Neural progenitor cell (in vitro differentiated cells): ENCODE results near the gene CBX6. TPM values are rescaled to one million over a fixed set of nuclear protein-coding genes. Genes with fewer than 3 reads are reported as not detected.
"Not testable (repeated sequence)": the region's sequence is repeated elsewhere in the genome, so short reads cannot be mapped to it uniquely, and the experiment has no call there.

Source experiments
- DNase-seq: peaks from one replicate; pipeline ENCODE4 v3.0.0-alpha.2; 2016; ENCODE audit warnings: low spot score
- H2AFZ ChIP-seq: fragments of 200-600 bp; sonication (generic); replicated peaks from 2 replicates; pipeline ENCODE4 v1.6.1; 2016; ENCODE audit warnings: antibody characterized with exemption
- H3F3A ChIP-seq: fragments of 200-600 bp; sonication (generic); 2 replicates; pipeline ENCODE4 v1.6.1; 2016; ENCODE audit warnings: antibody characterized with exemption, low read depth
- H3K27ac ChIP-seq: fragments of 200-600 bp; sonication (generic); 2 replicates; pipeline ENCODE4 v1.5.1; 2016; ENCODE audit warnings: mild to moderate bottlenecking
- H3K27me3 ChIP-seq: fragments of 200-600 bp; sonication (generic); 2 replicates; pipeline ENCODE4 v1.6.1; 2016; ENCODE audit warnings: mild to moderate bottlenecking, moderate library complexity
- H3K36me3 ChIP-seq: fragments of 200-600 bp; sonication (generic); 2 replicates; pipeline ENCODE4 v1.5.1; 2016
- H3K4me1 ChIP-seq: fragments of 200-600 bp; sonication (generic); 2 replicates; pipeline ENCODE4 v1.6.1; 2016; ENCODE audit warnings: mixed run types
- H3K4me2 ChIP-seq: fragments of 200-600 bp; sonication (generic); 2 replicates; pipeline ENCODE4 v1.6.1; 2016
- H3K4me3 ChIP-seq: fragments of 200-600 bp; sonication (generic); 2 replicates; pipeline ENCODE4 v1.5.1; 2016
- H3K79me2 ChIP-seq: fragments of 200-600 bp; sonication (generic); 2 replicates; pipeline ENCODE4 v1.6.1; 2016; ENCODE audit warnings: low read depth
- H3K9ac ChIP-seq: fragments of 200-600 bp; sonication (generic); 2 replicates; pipeline ENCODE4 v1.6.1; 2016
- H3K9me3 ChIP-seq: fragments of 200-600 bp; sonication (generic); 2 replicates; pipeline ENCODE4 v1.5.1; 2016; ENCODE audit warnings: low read depth
- H4K20me1 ChIP-seq: fragments of 200-600 bp; sonication (generic); 2 replicates; pipeline ENCODE4 v1.6.1; 2016; ENCODE audit warnings: low read depth
- H3K27ac Mint-ChIP-seq: 3 replicates; pipeline ENCODE4 v1.8.0; 2021; ENCODE audit warnings: mixed read lengths
- H3K27me3 Mint-ChIP-seq: 2 replicates; pipeline ENCODE4 v1.8.0; 2022; ENCODE audit warnings: low read depth, mild to moderate bottlenecking, inconsistent platforms, moderate library complexity, mixed read lengths; ENCODE audit not compliant: insufficient read depth
- H3K36me3 Mint-ChIP-seq: 3 replicates; pipeline ENCODE4 v1.8.0; 2021; ENCODE audit warnings: mixed read lengths
- H3K4me1 Mint-ChIP-seq: 3 replicates; pipeline ENCODE4 v1.8.0; 2021; ENCODE audit warnings: mixed read lengths
- H3K4me3 Mint-ChIP-seq: 3 replicates; pipeline ENCODE4 v1.8.0; 2021; ENCODE audit warnings: mild to moderate bottlenecking, moderate library complexity, mixed read lengths
- H3K9me3 Mint-ChIP-seq: 3 replicates; pipeline ENCODE4 v1.8.0; 2020; ENCODE audit warnings: mixed read lengths
- CTCF ChIP-seq: fragments of 200-600 bp; sonication (generic); IDR thresholded peaks from 2 replicates; pipeline ENCODE4 v1.5.1; 2017; ENCODE audit warnings: antibody characterized with exemption, mild to moderate bottlenecking
- EZH2 ChIP-seq: fragments of 200-600 bp; sonication (generic); IDR thresholded peaks from 2 replicates; pipeline ENCODE4 v1.6.1; 2017; ENCODE audit warnings: antibody characterized with exemption, mild to moderate bottlenecking, moderate library complexity
- EZH2phosphoT487 ChIP-seq: fragments of 200-600 bp; sonication (generic); IDR thresholded peaks from 2 replicates; pipeline ENCODE4 v1.6.1; 2017; ENCODE audit warnings: antibody characterized with exemption
- total RNA-seq: library from RNA; depleted of rRNA; stranded (reverse); fragments of >200 nt; gene quantifications from 2 replicates; pipeline ENCODE4 v1.2.3, GENCODE V29; 2015; ENCODE audit warnings: low replicate concordance

CBX6 gene
- total RNA-seq, 1 donor from 2014 or later, result 14.0 TPM

GRCh38 chr22:38860283-38861169 lies 11.5 kb downstream of the CBX6 start:
- H2AFZ ChIP-seq, result no peak overlapping the region
- H3K4me3 ChIP-seq, result no peak overlapping the region
- peaks cover 17% of the 10 kb centered on the region for H3K27me3 Mint-ChIP-seq
- H3K9ac ChIP-seq, result no peak overlapping the region
- H3F3A ChIP-seq, result peaks cover 30% of the 10 kb centered on the region
- no peaks in the 10 kb centered on the region for H3K79me2 ChIP-seq
- no peaks in the 10 kb centered on the region for H3K9me3 Mint-ChIP-seq
- no peak overlapping the region for H3K4me2 ChIP-seq
- H3K27ac ChIP-seq, result no peak overlapping the region
- peaks cover 38% of the 10 kb centered on the region for H3K4me1 ChIP-seq
- peaks cover 39% of the 10 kb centered on the region for H3K4me1 Mint-ChIP-seq
- H3K27me3 ChIP-seq, result no peaks in the 10 kb centered on the region
- H3K4me3 Mint-ChIP-seq, result no peak overlapping the region
- H3K9me3 ChIP-seq, result no peaks in the 10 kb centered on the region
- DNase-seq, result peak; percentile 30
- peaks cover 70% of the 10 kb centered on the region for H4K20me1 ChIP-seq
- no peaks in the 10 kb centered on the region for H3K36me3 Mint-ChIP-seq
- H3K27ac Mint-ChIP-seq, result no peak overlapping the region
- H3K36me3 ChIP-seq, result no peaks in the 10 kb centered on the region
- TF ChIP-seq EZH2, result no peak
- no peak for TF ChIP-seq CTCF
- TF ChIP-seq EZH2phosphoT487, result no peak

- DNase-seq, result no peak
- Histone ChIP-seq H4K20me1 (peaks cover 62% of the 10 kb centered on the region), H3K79me2 (no peaks in the 10 kb centered on the region), H3K36me3 (no peaks in the 10 kb centered on the region), H3K27me3 (no peaks in the 10 kb centered on the region), H3K9ac (no peak overlapping the region), H3K9me3 (no peaks in the 10 kb centered on the region), H3K4me3 (no peak overlapping the region), H2AFZ (no peak overlapping the region), H3K27ac (no peak overlapping the region), H3K4me2 (no peak overlapping the region), H3K4me1 (peaks cover 38% of the 10 kb centered on the region), H3F3A (peaks cover 30% of the 10 kb centered on the region)
- no peaks in the 10 kb centered on the region for H3K9me3 Mint-ChIP-seq
- H3K4me3 Mint-ChIP-seq, result no peak overlapping the region
- peaks cover 20% of the 10 kb centered on the region for H3K27me3 Mint-ChIP-seq
- H3K27ac Mint-ChIP-seq, result no peak overlapping the region
- H3K4me1 Mint-ChIP-seq, result peaks cover 39% of the 10 kb centered on the region
- TF ChIP-seq EZH2 (no peak), CTCF (no peak), EZH2phosphoT487 (no peak)
- H3K36me3 Mint-ChIP-seq, result no peaks in the 10 kb centered on the region
Observed at GRCh38 chr22:38859581-38860282, 12.3 kb downstream of the CBX6 start.

- Histone ChIP-seq H2AFZ (no peak overlapping the region), H3F3A (peaks cover 35% of the 10 kb centered on the region), H3K79me2 (no peaks in the 10 kb centered on the region), H3K27ac (no peak overlapping the region), H3K27me3 (no peaks in the 10 kb centered on the region), H3K9ac (no peak overlapping the region), H3K4me1 (peaks cover 44% of the 10 kb centered on the region), H3K4me3 (no peak overlapping the region), H3K9me3 (no peaks in the 10 kb centered on the region), H3K36me3 (no peaks in the 10 kb centered on the region), H4K20me1 (peaks cover 49% of the 10 kb centered on the region), H3K4me2 (peak overlapping the region; percentile 51)
- Mint-ChIP-seq H3K36me3 (no peaks in the 10 kb centered on the region), H3K9me3 (no peaks in the 10 kb centered on the region), H3K4me1 (peaks cover 42% of the 10 kb centered on the region), H3K27me3 (peaks cover 20% of the 10 kb centered on the region), H3K27ac (peak overlapping the region; percentile 89), H3K4me3 (peak overlapping the region; percentile 48)
- TF ChIP-seq EZH2, result no peak
- no peak for TF ChIP-seq CTCF
- no peak for TF ChIP-seq EZH2phosphoT487
- peak; percentile 53 for DNase-seq
Observed at GRCh38 chr22:38858492-38858891, 13.5 kb downstream of the CBX6 start.

GRCh38 chr22:38854476-38854875 lies 17.5 kb downstream of the CBX6 start:
- not testable (repeated sequence) for H3K4me3 ChIP-seq, H3K79me2 ChIP-seq, H3K9ac ChIP-seq, H3K27ac Mint-ChIP-seq, DNase-seq, H3K4me2 ChIP-seq, H3K9me3 Mint-ChIP-seq, H2AFZ ChIP-seq, H3K36me3 ChIP-seq, H3K36me3 Mint-ChIP-seq, H3K27ac ChIP-seq, H3K4me3 Mint-ChIP-seq, H3K9me3 ChIP-seq
- Mint-ChIP-seq H3K4me1 (peaks cover 47% of the 10 kb centered on the region), H3K27me3 (peaks cover 29% of the 10 kb centered on the region)
- peaks cover 31% of the 10 kb centered on the region for H3F3A ChIP-seq
- peaks cover 21% of the 10 kb centered on the region for H3K27me3 ChIP-seq
- H3K4me1 ChIP-seq, result peaks cover 32% of the 10 kb centered on the region
- peaks cover 11% of the 10 kb centered on the region for H4K20me1 ChIP-seq

- not testable (repeated sequence) for H3K27ac ChIP-seq, H3K4me3 Mint-ChIP-seq, DNase-seq, H4K20me1 ChIP-seq, H3K27ac Mint-ChIP-seq, H3K9ac ChIP-seq, H2AFZ ChIP-seq, H3K36me3 ChIP-seq, H3K9me3 Mint-ChIP-seq, H3K36me3 Mint-ChIP-seq, H3K4me3 ChIP-seq, H3K9me3 ChIP-seq, H3K79me2 ChIP-seq
- peaks cover 30% of the 10 kb centered on the region for H3K27me3 Mint-ChIP-seq
- peaks cover 30% of the 10 kb centered on the region for H3F3A ChIP-seq
- peak overlapping the region; percentile 68 for H3K4me2 ChIP-seq
- H3K4me1 ChIP-seq, result peaks cover 26% of the 10 kb centered on the region
- peaks cover 27% of the 10 kb centered on the region for H3K27me3 ChIP-seq
- peaks cover 42% of the 10 kb centered on the region for H3K4me1 Mint-ChIP-seq
Observed at GRCh38 chr22:38853883-38854282, 18.1 kb downstream of the CBX6 start.
